Vagina (tissue), 2 donors: ENCODE data around the gene HNRNPA2B1. TPM values are rescaled to one million over a fixed set of nuclear protein-coding genes. Genes with fewer than 3 reads are reported as not detected.

Source experiments
- DNase-seq, 2 donors: peaks; one replicate each; pipeline ENCODE4 v3.0.0-alpha.2; 2017; ENCODE audit errors: extremely low spot score in 2 of 2
- H3K27ac ChIP-seq: fragments of 200-600 bp; sonication (generic); one replicate; pipeline ENCODE4 v1.5.1; 2019
- H3K27me3 ChIP-seq: fragments of 200-600 bp; sonication (generic); one replicate; pipeline ENCODE4 v1.5.1; 2019
- H3K36me3 ChIP-seq, 2 donors: fragments of 200-600 bp; sonication (generic); one replicate each; pipeline ENCODE4 v1.5.1; 2017 to 2019
- H3K4me1 ChIP-seq: fragments of 200-600 bp; sonication (generic); one replicate; pipeline ENCODE4 v1.5.1; 2019
- H3K4me3 ChIP-seq, 2 donors: fragments of 200-600 bp; sonication (generic); 1 replicate in 1 of 2; 2 replicates in 1 of 2; pipeline ENCODE4 v1.5.1; 2016 to 2019
- H3K9me3 ChIP-seq: fragments of 200-600 bp; sonication (generic); one replicate; pipeline ENCODE4 v1.5.1; 2019
- POLR2A ChIP-seq, 2 donors: fragments of 450-650 bp; IDR thresholded peaks; one replicate each; pipeline ENCODE4 v1.6.1; 2017; ENCODE audit warnings: antibody characterized with exemption in 2 of 2, mild to moderate bottlenecking in 2 of 2, moderate library complexity in 2 of 2
- POLR2AphosphoS5 ChIP-seq, 2 donors: sonication (generic); formaldehyde crosslinking; IDR thresholded peaks; one replicate each; pipeline ENCODE4 v1.9.0; 2017; ENCODE audit warnings: antibody characterized with exemption in 2 of 2, mild to moderate bottlenecking in 2 of 2, low read depth in 1 of 2; ENCODE audit not compliant: insufficient read depth in 1 of 2
- intact Hi-C: fragments of 100-400 bp; cut with DNase I; formaldehyde crosslinking; loops from one replicate; pipeline ENCODE4 v1.15.1; 2023
- total RNA-seq: library from RNA; depleted of rRNA; stranded (reverse); fragments of >200 nt; gene quantifications from one replicate; pipeline ENCODE4 v1.2.3, GENCODE V29; 2016
- TF ChIP-seq, protein P1 (sequence below), 3 experiments: fragments of 450-650 bp in 2 of 3; fragments of 200-600 bp in 1 of 3; sonication (generic) in 1 of 3; IDR thresholded peaks; one replicate each; pipeline ENCODE4 v1.5.1; 2017 to 2019; ENCODE audit warnings: antibody characterized with exemption in 3 of 3, mild to moderate bottlenecking in 2 of 3, moderate library complexity in 2 of 3

Gene HNRNPA2B1
- total RNA-seq, 1 donor from 2014 or later = 222 TPM

DNA sequence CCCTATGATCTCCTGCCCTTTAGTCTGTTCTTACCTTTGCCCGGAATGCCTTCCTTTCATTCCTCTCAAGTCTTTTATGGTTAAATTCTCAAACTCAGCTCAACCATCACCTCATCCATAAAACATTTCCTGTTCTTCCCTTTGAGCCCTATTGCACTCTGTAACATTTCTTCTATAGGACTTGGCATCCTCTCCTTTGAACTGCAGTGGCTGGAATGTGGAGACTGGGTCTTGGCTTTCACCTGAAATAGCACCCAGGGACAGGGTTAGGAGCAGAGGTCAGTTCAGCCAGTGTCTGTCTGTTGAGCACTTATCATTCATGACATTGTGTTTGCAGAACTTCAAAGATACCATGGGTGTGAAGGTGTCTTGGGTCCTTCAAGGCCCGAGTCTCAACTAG is 41.3 kb downstream of the HNRNPA2B1 start:
- intact Hi-C loops = no loop called here
- TF ChIP-seq, protein P1, sequence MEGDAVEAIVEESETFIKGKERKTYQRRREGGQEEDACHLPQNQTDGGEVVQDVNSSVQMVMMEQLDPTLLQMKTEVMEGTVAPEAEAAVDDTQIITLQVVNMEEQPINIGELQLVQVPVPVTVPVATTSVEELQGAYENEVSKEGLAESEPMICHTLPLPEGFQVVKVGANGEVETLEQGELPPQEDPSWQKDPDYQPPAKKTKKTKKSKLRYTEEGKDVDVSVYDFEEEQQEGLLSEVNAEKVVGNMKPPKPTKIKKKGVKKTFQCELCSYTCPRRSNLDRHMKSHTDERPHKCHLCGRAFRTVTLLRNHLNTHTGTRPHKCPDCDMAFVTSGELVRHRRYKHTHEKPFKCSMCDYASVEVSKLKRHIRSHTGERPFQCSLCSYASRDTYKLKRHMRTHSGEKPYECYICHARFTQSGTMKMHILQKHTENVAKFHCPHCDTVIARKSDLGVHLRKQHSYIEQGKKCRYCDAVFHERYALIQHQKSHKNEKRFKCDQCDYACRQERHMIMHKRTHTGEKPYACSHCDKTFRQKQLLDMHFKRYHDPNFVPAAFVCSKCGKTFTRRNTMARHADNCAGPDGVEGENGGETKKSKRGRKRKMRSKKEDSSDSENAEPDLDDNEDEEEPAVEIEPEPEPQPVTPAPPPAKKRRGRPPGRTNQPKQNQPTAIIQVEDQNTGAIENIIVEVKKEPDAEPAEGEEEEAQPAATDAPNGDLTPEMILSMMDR (IDR thresholded peaks at IDR 0.05) = no peak
- no peak for TF ChIP-seq POLR2A (IDR thresholded peaks at IDR 0.05)
- TF ChIP-seq POLR2AphosphoS5 (IDR thresholded peaks at IDR 0.05; ENCODE audit: insufficient read depth in 1 of 2, low read depth in 1 of 2) = no peak

GRCh38 chr7:26157520-26158105 is 42.9 kb downstream of the HNRNPA2B1 start:
- Histone ChIP-seq H3K9me3 (no peaks in the 10 kb centered on the region), H3K27ac (no peak overlapping the region), H3K27me3 (no peaks in the 10 kb centered on the region), H3K4me1 (peaks cover 12% of the 10 kb centered on the region), H3K36me3 (no peaks in the 10 kb centered on the region), H3K4me3 (no peak overlapping the region)
- intact Hi-C loops = no loop called here
- no peak for DNase-seq
- TF ChIP-seq POLR2A (IDR thresholded peaks at IDR 0.05) = no peak
- TF ChIP-seq, protein P1 (IDR thresholded peaks at IDR 0.05) = no peak

More for the DNA sequence above, 41.3 kb downstream of the HNRNPA2B1 start:
- no peaks in the 10 kb centered on the region for H3K4me1 ChIP-seq
- no peaks in the 10 kb centered on the region for H3K36me3 ChIP-seq
- H3K4me3 ChIP-seq = no peak overlapping the region
- H3K9me3 ChIP-seq = no peaks in the 10 kb centered on the region
- H3K27me3 ChIP-seq = no peaks in the 10 kb centered on the region
- no peak overlapping the region for H3K27ac ChIP-seq
- no peak for DNase-seq

GRCh38 chr7:26156451-26157420 is 43.8 kb downstream of the HNRNPA2B1 start:
- intact Hi-C loops = no loop called here
- Histone ChIP-seq H3K27me3 (no peaks in the 10 kb centered on the region), H3K27ac (no peak overlapping the region), H3K9me3 (no peaks in the 10 kb centered on the region), H3K4me1 (peaks cover 17% of the 10 kb centered on the region), H3K36me3 (no peaks in the 10 kb centered on the region), H3K4me3 (no peak overlapping the region)
- TF ChIP-seq POLR2A (IDR thresholded peaks at IDR 0.05) = no peak
- TF ChIP-seq POLR2AphosphoS5 (IDR thresholded peaks at IDR 0.05; ENCODE audit: insufficient read depth in 1 of 2, low read depth in 1 of 2) = no peak
- TF ChIP-seq, protein P1 (IDR thresholded peaks at IDR 0.05) = no peak
- DNase-seq = no peak

GRCh38 chr7:26155531-26156375 is 44.8 kb downstream of the HNRNPA2B1 start:
- H3K9me3 ChIP-seq = no peaks in the 10 kb centered on the region
- H3K4me1 ChIP-seq = peaks cover 21% of the 10 kb centered on the region
- intact Hi-C loops = no loop called here
- no peak overlapping the region for H3K4me3 ChIP-seq
- no peak overlapping the region for H3K27ac ChIP-seq
- no peak for DNase-seq
- H3K36me3 ChIP-seq = no peaks in the 10 kb centered on the region
- TF ChIP-seq POLR2AphosphoS5 (IDR thresholded peaks at IDR 0.05; ENCODE audit: insufficient read depth in 1 of 2, low read depth in 1 of 2) = no peak
- TF ChIP-seq, protein P1 (IDR thresholded peaks at IDR 0.05) = no peak
- TF ChIP-seq POLR2A (IDR thresholded peaks at IDR 0.05) = no peak
- H3K27me3 ChIP-seq = no peaks in the 10 kb centered on the region
